Measurements from ENCODE around the gene UBE2Z.

The UBE2Z gene

DNA sequence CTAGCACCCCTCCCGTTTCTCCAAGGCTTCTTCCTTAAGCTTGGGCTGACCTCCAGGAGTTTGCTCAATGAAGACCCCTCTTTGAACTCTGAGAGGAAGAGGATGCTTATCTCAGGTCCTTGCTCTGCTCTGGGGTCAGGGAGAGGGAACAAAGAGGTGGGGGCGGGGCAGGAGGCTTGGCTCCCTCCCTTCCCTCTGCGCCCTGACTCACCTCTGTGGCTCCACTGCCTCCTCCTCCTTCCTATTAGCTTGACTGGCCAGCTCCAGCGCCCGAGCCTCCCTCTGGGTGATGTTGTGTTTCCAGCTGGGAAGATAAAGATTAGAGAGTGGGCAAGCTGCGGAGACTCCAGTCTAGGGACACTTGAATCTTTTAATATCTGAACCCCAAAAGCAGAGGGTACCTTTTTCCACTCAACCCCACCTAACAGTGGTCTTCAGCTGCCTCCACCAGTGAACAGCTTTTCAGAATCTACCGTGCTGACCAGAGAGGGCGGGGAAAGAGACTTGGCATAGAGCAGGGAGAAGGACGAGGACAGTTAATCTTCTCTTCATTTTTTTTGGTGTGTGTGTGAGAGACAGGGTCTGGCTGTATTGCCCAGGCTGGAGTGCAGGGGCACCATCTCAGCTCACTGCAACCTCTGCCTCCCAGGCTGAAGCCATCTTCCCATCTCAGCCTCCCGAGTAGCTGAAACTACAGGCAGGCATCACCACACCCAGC, 53.5 kb downstream of the UBE2Z start:
- no peak for DNase-seq

DNA sequence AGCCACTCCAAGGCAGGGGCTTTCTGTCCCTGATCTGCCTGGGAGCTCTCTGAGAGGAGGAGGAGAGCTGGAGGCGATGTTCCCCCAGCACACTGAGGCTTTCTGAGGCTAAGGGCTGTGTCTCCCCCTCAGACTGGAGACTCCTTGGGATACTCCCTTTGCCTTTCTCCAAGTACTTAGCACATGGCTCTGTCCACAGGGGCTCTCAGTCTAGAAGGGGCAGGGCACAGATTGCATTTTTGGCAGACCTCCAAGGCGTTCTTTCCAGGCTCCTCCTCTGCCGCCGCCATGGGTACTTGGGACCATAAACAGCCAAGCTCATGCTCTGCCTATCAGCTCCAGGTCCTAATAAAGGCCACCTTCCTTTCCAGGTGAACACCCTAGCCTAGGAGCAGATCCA, 62.0 kb downstream of the UBE2Z start:
- no peak for DNase-seq

GRCh38 chr17:48970865-48971687, 62.9 kb downstream of the UBE2Z start:
- no peak for DNase-seq

DNA sequence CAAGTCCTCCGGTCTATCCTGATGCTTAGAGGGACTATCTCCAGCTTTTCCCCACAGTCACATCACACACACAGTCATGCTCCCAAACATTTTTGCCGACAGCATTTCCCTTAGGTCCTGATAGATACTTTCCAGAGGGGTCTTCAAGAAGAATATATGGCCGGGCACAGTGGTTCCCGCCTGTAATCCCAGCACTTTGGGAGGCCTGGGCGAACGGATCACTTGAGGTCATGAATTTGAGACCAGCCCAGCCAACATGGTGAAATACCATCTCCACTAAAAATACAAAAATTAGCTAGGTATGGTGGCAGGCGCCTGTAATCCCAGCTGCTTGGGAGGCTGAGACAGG, 64.5 kb downstream of the UBE2Z start:
- DNase-seq, result no peak

- DNase-seq, result no peak
Observed at GRCh38 chr17:48973806-48974205, 65.6 kb downstream of the UBE2Z start.

Data from CD4-positive, alpha-beta T cell treated with Interleukin-17A for 1 hour (primary cell).